ENCODE measurements around the gene MRPL42. TPM values are rescaled to one million over a fixed set of nuclear protein-coding genes. Genes with fewer than 3 reads are reported as not detected.

The MRPL42 gene
- total and polyA plus RNA-seq, 2 experiments from 2014 or later: 41.5 to 92.5 TPM

GRCh38 chr12:93507165-93507564 is 39.9 kb downstream of the MRPL42 start:
- Histone ChIP-seq H3K27me3 (no peaks in the 10 kb centered on the region), H3K9me3 (ENCODE audit: low read depth) (no peaks in the 10 kb centered on the region), H3K4me3 (no peak overlapping the region)

GRCh38 chr12:93509506-93509905 is 42.2 kb downstream of the MRPL42 start:
- Histone ChIP-seq H3K4me1 (ENCODE audit: low read depth) (no peaks in the 10 kb centered on the region), H3K27me3 (no peaks in the 10 kb centered on the region), H3K36me3 (no peaks in the 10 kb centered on the region), H3K9me3 (ENCODE audit: low read depth) (no peaks in the 10 kb centered on the region), H3K4me3 (no peak overlapping the region), H3K27ac (no peak overlapping the region)
- TF ChIP-seq CTCF (IDR thresholded peaks at IDR 0.05; ENCODE audit: low read depth, low read length): no peak
- no peak for DNase-seq (ENCODE audit: low read depth in 1 of 2, low spot score in 1 of 2)

More at GRCh38 chr12:93507165-93507564, 39.9 kb downstream of the MRPL42 start:
- Histone ChIP-seq H3K36me3 (no peaks in the 10 kb centered on the region), H3K27ac (no peak overlapping the region), H3K4me1 (ENCODE audit: low read depth) (no peaks in the 10 kb centered on the region)
- no peak for TF ChIP-seq CTCF (IDR thresholded peaks at IDR 0.05; ENCODE audit: low read depth, low read length)
- no peak for DNase-seq (ENCODE audit: low read depth in 1 of 2, low spot score in 1 of 2)

- H3K27ac ChIP-seq: no peak overlapping the region
- no peaks in the 10 kb centered on the region for H3K9me3 ChIP-seq (ENCODE audit: low read depth)
- no peaks in the 10 kb centered on the region for H3K27me3 ChIP-seq
- no peak for TF ChIP-seq CTCF (IDR thresholded peaks at IDR 0.05; ENCODE audit: low read depth, low read length)
- H3K4me1 ChIP-seq (ENCODE audit: low read depth): no peaks in the 10 kb centered on the region
- H3K4me3 ChIP-seq: no peak overlapping the region
- DNase-seq (ENCODE audit: low read depth in 1 of 2, low spot score in 1 of 2): peak in 1 of 2 donors; percentile 52
- H3K36me3 ChIP-seq: no peaks in the 10 kb centered on the region
Measured at GRCh38 chr12:93514853-93515252, 47.5 kb downstream of the MRPL42 start.

- no peak overlapping the region for H3K27ac ChIP-seq
- peak in 1 of 2 donors; percentile 33 for DNase-seq (ENCODE audit: low read depth in 1 of 2, low spot score in 1 of 2)
- H3K9me3 ChIP-seq (ENCODE audit: low read depth): no peaks in the 10 kb centered on the region
- H3K4me3 ChIP-seq: no peak overlapping the region
- no peaks in the 10 kb centered on the region for H3K36me3 ChIP-seq
- no peak for TF ChIP-seq CTCF (IDR thresholded peaks at IDR 0.05; ENCODE audit: low read depth, low read length)
- no peaks in the 10 kb centered on the region for H3K27me3 ChIP-seq
- no peaks in the 10 kb centered on the region for H3K4me1 ChIP-seq (ENCODE audit: low read depth)
Measured at GRCh38 chr12:93518725-93519124, 51.4 kb downstream of the MRPL42 start.

- Histone ChIP-seq H3K36me3 (no peaks in the 10 kb centered on the region), H3K27me3 (no peaks in the 10 kb centered on the region), H3K27ac (no peak overlapping the region), H3K4me3 (no peak overlapping the region), H3K9me3 (ENCODE audit: low read depth) (no peaks in the 10 kb centered on the region), H3K4me1 (ENCODE audit: low read depth) (no peaks in the 10 kb centered on the region)
- no peak for DNase-seq (ENCODE audit: low read depth in 1 of 2, low spot score in 1 of 2)
- no peak for TF ChIP-seq CTCF (IDR thresholded peaks at IDR 0.05; ENCODE audit: low read depth, low read length)
Measured at GRCh38 chr12:93519859-93520258, 52.5 kb downstream of the MRPL42 start.

- no peak for TF ChIP-seq CTCF (IDR thresholded peaks at IDR 0.05; ENCODE audit: low read depth, low read length)
- Histone ChIP-seq H3K27me3 (no peaks in the 10 kb centered on the region), H3K4me3 (no peak overlapping the region), H3K36me3 (no peaks in the 10 kb centered on the region), H3K4me1 (ENCODE audit: low read depth) (no peaks in the 10 kb centered on the region), H3K9me3 (ENCODE audit: low read depth) (no peaks in the 10 kb centered on the region), H3K27ac (no peak overlapping the region)
- DNase-seq (ENCODE audit: low read depth in 1 of 2, low spot score in 1 of 2): peak in 1 of 2 donors; percentile 7
Measured at GRCh38 chr12:93520454-93520853, 53.1 kb downstream of the MRPL42 start.
